OCI-LY1 (cell line): ENCODE results near the gene ANK3.

Experiments used
- EZH2 ChIP-seq: fragments of 200-600 bp; sonication (generic), shearing (Covaris generic); IDR thresholded peaks from 2 replicates; pipeline ENCODE4 v1.8.0; 2017; ENCODE audit warnings: borderline replicate concordance, mixed run types, mild to moderate bottlenecking, antibody characterized with exemption, low read length, moderate library complexity, mixed read lengths
- TF ChIP-seq, protein P1 (sequence below): fragments of 200-600 bp; sonication (generic), shearing (Covaris generic); IDR thresholded peaks from 2 replicates; pipeline ENCODE4 v1.5.1; 2017; ENCODE audit warnings: mild to moderate bottlenecking, antibody characterized with exemption, low read length, moderate library complexity, mixed read lengths

DNA sequence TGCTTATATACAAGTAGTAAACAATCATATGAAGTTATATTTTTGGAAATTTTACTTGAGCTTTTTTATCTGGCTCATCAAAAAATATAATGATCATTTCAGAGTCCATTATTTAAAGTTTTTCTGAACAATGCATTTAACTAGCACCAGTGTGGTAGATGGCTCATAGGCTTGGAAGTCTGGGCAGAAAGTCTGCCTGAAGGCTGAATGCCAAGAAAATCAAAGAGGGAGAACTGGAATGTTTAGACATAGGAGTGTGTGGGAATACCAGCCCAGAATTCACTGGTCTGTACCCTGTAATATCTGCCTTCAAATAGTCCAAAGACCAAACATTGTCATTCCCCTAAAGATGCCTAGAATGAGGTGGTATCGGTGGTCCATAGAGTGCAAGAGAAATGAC is 40.3 kb upstream of the ANK3 start:
- TF ChIP-seq, protein P1, sequence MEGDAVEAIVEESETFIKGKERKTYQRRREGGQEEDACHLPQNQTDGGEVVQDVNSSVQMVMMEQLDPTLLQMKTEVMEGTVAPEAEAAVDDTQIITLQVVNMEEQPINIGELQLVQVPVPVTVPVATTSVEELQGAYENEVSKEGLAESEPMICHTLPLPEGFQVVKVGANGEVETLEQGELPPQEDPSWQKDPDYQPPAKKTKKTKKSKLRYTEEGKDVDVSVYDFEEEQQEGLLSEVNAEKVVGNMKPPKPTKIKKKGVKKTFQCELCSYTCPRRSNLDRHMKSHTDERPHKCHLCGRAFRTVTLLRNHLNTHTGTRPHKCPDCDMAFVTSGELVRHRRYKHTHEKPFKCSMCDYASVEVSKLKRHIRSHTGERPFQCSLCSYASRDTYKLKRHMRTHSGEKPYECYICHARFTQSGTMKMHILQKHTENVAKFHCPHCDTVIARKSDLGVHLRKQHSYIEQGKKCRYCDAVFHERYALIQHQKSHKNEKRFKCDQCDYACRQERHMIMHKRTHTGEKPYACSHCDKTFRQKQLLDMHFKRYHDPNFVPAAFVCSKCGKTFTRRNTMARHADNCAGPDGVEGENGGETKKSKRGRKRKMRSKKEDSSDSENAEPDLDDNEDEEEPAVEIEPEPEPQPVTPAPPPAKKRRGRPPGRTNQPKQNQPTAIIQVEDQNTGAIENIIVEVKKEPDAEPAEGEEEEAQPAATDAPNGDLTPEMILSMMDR: no peak
- TF ChIP-seq EZH2: no peak
